ENCODE measurements around the gene THOC3.
"Not testable (repeated sequence)": the region's sequence is repeated elsewhere in the genome, so short reads cannot be mapped to it uniquely, and the experiment has no call there.

The THOC3 gene

GRCh38 chr5:175938489-175938888 is 29.6 kb downstream of the THOC3 start:
- DNase-seq = not testable (repeated sequence)

- not testable (repeated sequence) for DNase-seq
Measured at GRCh38 chr5:175928752-175929151, 39.4 kb downstream of the THOC3 start.

GRCh38 chr5:175925106-175925505 is 43.0 kb downstream of the THOC3 start:
- not testable (repeated sequence) for DNase-seq

DNA sequence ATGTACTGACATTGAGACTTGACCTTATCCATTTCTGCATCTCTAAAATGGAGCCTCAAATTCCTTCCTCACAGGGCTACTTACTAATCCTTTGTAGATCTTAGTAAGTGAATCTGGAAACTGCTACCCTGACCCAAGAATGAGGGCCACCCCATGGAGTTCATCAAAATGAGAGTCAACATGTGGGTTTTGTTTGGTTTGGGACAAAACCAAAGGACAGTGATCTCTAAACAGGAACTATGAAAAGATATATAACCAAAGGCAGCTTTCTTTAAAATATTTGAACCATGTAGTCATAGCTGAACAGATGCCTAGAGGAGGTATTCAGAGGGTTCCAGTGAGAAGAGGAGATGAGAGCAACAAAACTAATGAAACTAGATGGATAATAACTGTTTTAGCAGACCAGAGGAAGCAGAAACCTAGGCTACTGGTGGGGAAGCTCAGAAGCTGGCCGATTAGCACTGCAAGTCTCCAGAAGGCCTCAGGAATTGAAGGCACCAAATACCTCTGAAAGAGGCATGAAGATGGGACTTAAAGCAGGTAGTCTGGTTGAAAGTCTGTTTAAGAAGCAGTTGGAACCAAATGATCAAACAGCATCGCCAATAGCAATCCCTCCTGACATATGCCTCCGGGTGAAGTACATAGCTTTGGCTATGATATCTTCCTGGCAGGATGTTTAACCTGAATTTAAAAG is 45.8 kb downstream of the THOC3 start:
- DNase-seq = no peak

- no peak for DNase-seq
Measured at GRCh38 chr5:175921061-175921730, 46.9 kb downstream of the THOC3 start.

DNA sequence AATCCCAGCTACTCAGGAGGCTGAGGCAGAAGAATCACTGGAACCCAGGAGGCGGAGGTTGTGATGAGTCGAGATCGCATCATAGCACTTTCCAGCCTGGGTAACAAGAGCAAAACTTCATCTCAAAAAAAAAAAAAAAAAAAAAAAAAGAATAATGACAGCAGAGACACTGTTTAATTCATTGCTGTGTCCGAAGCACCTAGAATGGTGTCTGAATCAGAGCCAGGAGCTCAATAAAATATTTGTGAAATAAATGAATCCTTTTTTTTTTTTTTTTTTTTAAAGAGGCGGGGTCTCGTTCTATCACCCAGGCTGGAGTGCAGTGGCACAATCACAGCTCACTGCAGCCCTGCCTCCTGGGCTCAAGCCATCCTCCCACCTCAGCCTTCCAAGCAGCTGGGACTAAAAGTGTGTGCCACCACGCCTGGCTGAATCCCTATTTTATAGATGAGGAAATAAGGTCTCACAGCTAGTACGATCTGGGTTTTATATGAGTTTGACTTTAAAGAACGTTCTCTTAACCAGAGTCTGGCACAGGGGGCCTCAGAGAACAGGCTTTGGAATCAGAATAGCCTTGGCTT is 47.8 kb downstream of the THOC3 start:
- DNase-seq = no peak

DNA sequence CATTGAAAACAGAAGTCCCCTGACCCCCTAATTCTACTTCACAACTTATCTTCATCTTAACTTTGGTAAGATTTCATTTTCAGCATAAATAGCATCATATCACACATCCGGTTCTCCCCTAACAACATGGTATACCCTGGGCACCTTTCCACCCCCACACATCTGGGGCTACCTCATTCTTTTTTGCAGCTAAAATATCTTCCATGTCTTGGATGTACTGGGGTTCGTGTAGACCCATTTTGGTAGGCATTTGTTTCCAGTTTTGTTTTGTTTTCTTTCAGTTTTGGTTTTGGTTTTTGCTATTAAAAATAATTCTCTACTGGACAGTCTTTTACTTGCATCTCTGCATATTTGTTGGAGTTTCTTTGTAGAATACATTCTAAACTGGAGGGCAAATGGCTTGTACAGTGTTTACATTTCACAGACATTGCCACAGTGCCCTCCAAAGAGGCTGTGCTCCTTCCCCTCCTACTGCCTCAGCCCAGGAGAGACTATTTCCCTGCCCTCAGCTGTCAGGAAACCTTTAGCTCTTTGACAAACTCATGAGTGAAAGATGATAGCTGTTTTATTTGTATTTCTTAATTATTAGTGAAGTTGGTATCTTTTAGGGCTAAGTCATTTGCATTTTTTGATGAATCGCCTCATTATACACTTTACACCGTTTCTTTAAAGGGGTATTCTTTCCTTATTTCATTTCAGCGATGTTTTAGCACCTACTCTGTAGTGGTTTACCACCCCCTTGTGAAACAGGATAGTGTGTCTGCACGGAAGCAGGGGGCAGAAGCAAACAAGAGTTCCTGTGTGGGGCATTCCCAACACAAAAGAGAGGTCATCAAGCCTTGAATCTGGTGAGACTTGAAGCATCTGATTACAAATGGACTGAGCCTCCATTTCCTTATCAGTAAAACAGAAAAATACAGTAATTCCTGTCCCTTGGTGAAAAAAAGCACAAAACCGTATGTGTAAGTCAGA is 52.8 kb downstream of the THOC3 start:
- DNase-seq = not testable (repeated sequence)

DNA sequence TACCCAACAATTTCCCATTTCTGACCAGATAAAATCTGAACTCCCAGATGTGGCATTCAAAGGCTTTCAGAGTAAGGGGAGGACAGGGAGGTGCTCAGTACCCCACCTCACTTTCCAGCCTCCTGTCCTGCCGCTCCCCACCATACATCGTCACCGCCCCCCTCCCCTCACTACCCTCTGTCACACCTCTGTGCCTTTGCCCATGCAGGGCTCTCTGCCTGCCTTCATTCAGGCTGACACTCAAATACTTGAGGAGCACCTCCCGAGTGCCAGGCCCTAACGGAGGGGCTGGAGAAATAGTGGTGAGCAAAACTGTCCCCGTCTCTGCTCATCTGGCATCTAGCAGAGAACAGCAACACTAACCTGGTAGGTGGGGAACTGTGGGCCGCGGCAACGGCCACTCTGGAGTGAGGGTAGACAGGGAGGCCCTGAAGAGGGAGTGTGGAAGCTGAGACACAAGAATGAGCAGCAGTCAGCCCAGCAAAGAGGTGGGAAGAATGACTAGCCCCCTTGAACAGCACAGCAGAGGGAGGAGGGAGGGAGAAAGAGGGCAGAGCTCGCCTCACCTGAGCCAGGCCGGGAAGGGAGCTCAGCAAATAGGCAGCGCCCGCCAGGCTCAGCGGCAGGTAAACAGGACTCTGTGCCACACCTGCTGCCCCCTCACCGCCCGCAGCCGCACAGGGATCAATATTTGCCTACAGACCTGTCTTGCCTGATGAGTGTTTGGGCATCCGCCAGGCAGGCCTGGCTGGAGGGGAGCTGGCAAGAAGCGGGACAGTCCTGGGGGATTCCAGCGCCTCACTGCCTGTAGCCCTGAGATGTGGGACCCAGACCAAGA is 54.1 kb downstream of the THOC3 start:
- DNase-seq = not testable (repeated sequence)

GRCh38 chr5:175910072-175910471 is 58.0 kb downstream of the THOC3 start:
- not testable (repeated sequence) for DNase-seq

Measured in CD4-positive, alpha-beta T cell treated with Interleukin-17A for 4 hours (primary cell).